DMS114 treated with DMSO at 0.1 percent for 48 hours (cell line): ENCODE measurements around the gene APOM.

Experiments
- DNase-seq: peaks from one replicate; lab custom pipeline; 2025; ENCODE audit not compliant: unreplicated experiment; lab: John Stamatoyannopoulos, UW

APOM gene

GRCh38 chr6:31702819-31703716, 47.4 kb downstream of the APOM start, which contains the start of gene ABHD16A:
TSS of gene ABHD16A (minus strand) at chr6:31703324. CDS start at chr6:31703281, 43 bp downstream.
- peak; percentile 98 for DNase-seq

DNA sequence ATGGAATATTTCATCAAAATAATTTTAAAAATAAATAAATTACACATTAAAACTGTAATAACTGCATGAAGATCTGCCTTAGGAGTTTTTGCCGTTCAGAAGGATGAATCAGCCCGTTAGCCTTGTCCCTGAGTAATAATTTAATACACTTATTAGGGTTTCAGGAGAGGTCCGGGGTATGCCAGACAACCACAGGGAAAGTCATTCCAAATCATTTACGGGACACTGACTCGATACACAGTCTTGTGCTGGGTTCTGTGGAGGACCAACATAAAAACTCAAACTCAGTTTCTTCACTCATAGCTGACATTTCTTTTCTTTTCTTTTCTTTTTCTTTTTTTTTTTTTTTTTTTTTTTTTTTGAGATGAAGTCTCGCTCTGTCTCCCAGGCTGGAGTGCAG, 50.2 kb downstream of the APOM start:
- DNase-seq: no peak

GRCh38 chr6:31706599-31706998, 50.9 kb downstream of the APOM start, which contains the start of gene LY6G6F:
TSS of gene LY6G6F (plus strand) at chr6:31706866. CDS start at chr6:31706907, 41 bp downstream.
- no peak for DNase-seq

- no peak for DNase-seq
Observed at GRCh38 chr6:31707701-31708100, 52.0 kb downstream of the APOM start.
